Measurements from ENCODE around the gene DYTN. TPM values are rescaled to one million over a fixed set of nuclear protein-coding genes. Genes with fewer than 3 reads are reported as not detected.

Gene DYTN
- polyA plus RNA-seq, 3 donors = not detected

- intact Hi-C loops (cut with micrococcal nuclease) = no loop called here
- TF ChIP-seq, protein P1, sequence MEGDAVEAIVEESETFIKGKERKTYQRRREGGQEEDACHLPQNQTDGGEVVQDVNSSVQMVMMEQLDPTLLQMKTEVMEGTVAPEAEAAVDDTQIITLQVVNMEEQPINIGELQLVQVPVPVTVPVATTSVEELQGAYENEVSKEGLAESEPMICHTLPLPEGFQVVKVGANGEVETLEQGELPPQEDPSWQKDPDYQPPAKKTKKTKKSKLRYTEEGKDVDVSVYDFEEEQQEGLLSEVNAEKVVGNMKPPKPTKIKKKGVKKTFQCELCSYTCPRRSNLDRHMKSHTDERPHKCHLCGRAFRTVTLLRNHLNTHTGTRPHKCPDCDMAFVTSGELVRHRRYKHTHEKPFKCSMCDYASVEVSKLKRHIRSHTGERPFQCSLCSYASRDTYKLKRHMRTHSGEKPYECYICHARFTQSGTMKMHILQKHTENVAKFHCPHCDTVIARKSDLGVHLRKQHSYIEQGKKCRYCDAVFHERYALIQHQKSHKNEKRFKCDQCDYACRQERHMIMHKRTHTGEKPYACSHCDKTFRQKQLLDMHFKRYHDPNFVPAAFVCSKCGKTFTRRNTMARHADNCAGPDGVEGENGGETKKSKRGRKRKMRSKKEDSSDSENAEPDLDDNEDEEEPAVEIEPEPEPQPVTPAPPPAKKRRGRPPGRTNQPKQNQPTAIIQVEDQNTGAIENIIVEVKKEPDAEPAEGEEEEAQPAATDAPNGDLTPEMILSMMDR (IDR thresholded peaks at IDR 0.05) = no peak
- no peaks in the 10 kb centered on the region for H3K36me3 ChIP-seq (replicated peaks in 1 of 2; ENCODE audit: control insufficient read depth in 1 of 2, insufficient read depth in 2 of 2, low read length in 2 of 2)
- H2AFZ ChIP-seq (ENCODE audit: insufficient read depth, low read depth, low read length, poor library complexity, severe bottlenecking) = peak overlapping the region; percentile 74
- Mint-ChIP-seq H3K9me3 (peaks cover 0 to 2% (median 0%) of the 10 kb centered on the region in 7 donors), H3K27me3 (ENCODE audit: low read depth in 3 of 3) (peaks cover 0 to 2% (median 0%) of the 10 kb centered on the region in 3 donors), H3K36me3 (no peaks in the 10 kb centered on the region), H3K4me3 (peak overlapping the region; percentile 9 to 61), H3K27ac (peak overlapping the region; percentile 1 to 69 (median 53)), H3K4me1 (peaks cover 14% of the 10 kb centered on the region)
- no peaks in the 10 kb centered on the region for H4K20me1 ChIP-seq (ENCODE audit: insufficient read depth, low read length)
- DNase-seq = peak in 2 of 3 donors; percentile 9 to 27
- H3K27ac ChIP-seq (ENCODE audit: low read depth in 1 of 2, low read length in 2 of 2) = peak overlapping the region in 1 of 2 donors; percentile 61
- H3K27me3 ChIP-seq (ENCODE audit: control insufficient read depth in 2 of 2, insufficient read depth in 2 of 2, low read length in 2 of 2) = no peaks in the 10 kb centered on the region
- no peaks in the 10 kb centered on the region for H3K9me3 ChIP-seq (replicated peaks in 1 of 2; ENCODE audit: control insufficient read depth in 1 of 2, insufficient read depth in 1 of 2, low read length in 2 of 2)
- no peaks in the 10 kb centered on the region for H3K79me2 ChIP-seq (ENCODE audit: insufficient read depth, low read length)
- H3K4me2 ChIP-seq (replicated peaks; ENCODE audit: extremely low read depth, low read length, poor library complexity, severe bottlenecking) = peak overlapping the region; percentile 49
- H3K4me3 ChIP-seq (replicated peaks in 1 of 3; ENCODE audit: low read depth in 2 of 3, low read length in 3 of 3) = peak overlapping the region in 1 of 3 experiments; percentile 46
- peak overlapping the region; percentile 12 for H3K9ac ChIP-seq (ENCODE audit: insufficient read depth, low read length, poor library complexity, severe bottlenecking)
- peaks cover 0 to 7% of the 10 kb centered on the region in 2 donors for H3K4me1 ChIP-seq (ENCODE audit: control insufficient read depth in 1 of 2, insufficient read depth in 2 of 2, low read length in 2 of 2)
- 24% methylated on average over 2 of the region's 4 CpGs for WGBS (ENCODE audit: insufficient coverage)
Measured at GRCh38 chr2:206713746-206714145, 4.5 kb downstream of the DYTN start.

GRCh38 chr2:206708286-206708685, 9.9 kb downstream of the DYTN start:
- H3K27ac Mint-ChIP-seq = no peak overlapping the region
- TF ChIP-seq, protein P1 (IDR thresholded peaks at IDR 0.05) = no peak
- Histone ChIP-seq H3K27ac (ENCODE audit: low read depth in 1 of 2, low read length in 2 of 2) (no peak overlapping the region), H2AFZ (ENCODE audit: insufficient read depth, low read depth, low read length, poor library complexity, severe bottlenecking) (no peak overlapping the region), H3K4me1 (ENCODE audit: control insufficient read depth in 1 of 2, insufficient read depth in 2 of 2, low read length in 2 of 2) (peaks cover 0 to under 1% of the 10 kb centered on the region in 2 donors), H3K36me3 (replicated peaks in 1 of 2; ENCODE audit: control insufficient read depth in 1 of 2, insufficient read depth in 2 of 2, low read length in 2 of 2) (no peaks in the 10 kb centered on the region), H3K79me2 (ENCODE audit: insufficient read depth, low read length) (no peaks in the 10 kb centered on the region), H3K4me2 (replicated peaks; ENCODE audit: extremely low read depth, low read length, poor library complexity, severe bottlenecking) (no peak overlapping the region), H3K9ac (ENCODE audit: insufficient read depth, low read length, poor library complexity, severe bottlenecking) (no peak overlapping the region), H3K4me3 (replicated peaks in 1 of 3; ENCODE audit: low read depth in 2 of 3, low read length in 3 of 3) (no peak overlapping the region), H3K27me3 (ENCODE audit: control insufficient read depth in 2 of 2, insufficient read depth in 2 of 2, low read length in 2 of 2) (no peaks in the 10 kb centered on the region), H4K20me1 (ENCODE audit: insufficient read depth, low read length) (no peaks in the 10 kb centered on the region), H3K9me3 (replicated peaks in 1 of 2; ENCODE audit: control insufficient read depth in 1 of 2, insufficient read depth in 1 of 2, low read length in 2 of 2) (no peaks in the 10 kb centered on the region)
- H3K9me3 Mint-ChIP-seq = no peaks in the 10 kb centered on the region
- H3K36me3 Mint-ChIP-seq = no peaks in the 10 kb centered on the region
- intact Hi-C loops (cut with micrococcal nuclease) = no loop called here
- H3K4me3 Mint-ChIP-seq = no peak overlapping the region
- WGBS (ENCODE audit: insufficient coverage) = 80% methylated on average over 2 of the region's 5 CpGs
- DNase-seq = no peak
- H3K27me3 Mint-ChIP-seq (ENCODE audit: low read depth in 3 of 3) = peaks cover 0 to 2% (median 0%) of the 10 kb centered on the region in 3 donors
- H3K4me1 Mint-ChIP-seq = peaks cover 7% of the 10 kb centered on the region
